OCI-LY7 (cell line): ENCODE results near the gene CYP26A1. TPM values are rescaled to one million over a fixed set of nuclear protein-coding genes. Genes with fewer than 3 reads are reported as not detected.

Experiments used
- BruUV-seq: library from RNA; stranded (reverse); fragments of 400-500 nt; replicated peaks from 2 replicates; lab custom pipeline; 2021; lab: Mats Ljungman, UMichigan
- CTCF ChIA-PET: fragments of 300-600 bp; sonication (Branson Sonifier 250); formaldehyde crosslinking; loops from one replicate; lab custom pipeline; 2022; ENCODE audit warnings: antibody characterized with exemption; ENCODE audit not compliant: unreplicated experiment; lab: Charles Lee
- POLR2A ChIA-PET: fragments of 300-600 bp; sonication (Branson Sonifier 250); formaldehyde crosslinking; loops from one replicate; lab custom pipeline; 2022; ENCODE audit warnings: antibody characterized with exemption; lab: Charles Lee
- DNase-seq: peaks from one replicate; pipeline ENCODE4 v3.0.0-alpha.2; 2015; ENCODE audit warnings: low spot score
- H2AFZ ChIP-seq: fragments of 200-600 bp; sonication (generic), shearing (Covaris generic); 2 replicates; pipeline ENCODE4 v1.6.1; 2014; ENCODE audit warnings: mild to moderate bottlenecking, antibody characterized with exemption, low read length, moderate library complexity
- H3K27ac ChIP-seq: fragments of 200-600 bp; sonication (generic); 2 replicates; pipeline ENCODE4 v1.5.1; 2014; ENCODE audit warnings: mixed run types, low read depth, mild to moderate bottlenecking, moderate library complexity, low read length, inconsistent platforms; ENCODE audit not compliant: poor library complexity, severe bottlenecking
- H3K36me3 ChIP-seq: fragments of 200-600 bp; sonication (generic); 2 replicates; pipeline ENCODE4 v1.6.1; 2014; ENCODE audit warnings: mild to moderate bottlenecking, antibody characterized with exemption, low read length, moderate library complexity, mixed read lengths; ENCODE audit not compliant: insufficient read depth
- H3K4me1 ChIP-seq: fragments of 200-600 bp; sonication (generic); 2 replicates; pipeline ENCODE4 v1.5.1; 2014; ENCODE audit warnings: mild to moderate bottlenecking, low read length; ENCODE audit not compliant: insufficient read depth, poor library complexity, severe bottlenecking
- H3K4me2 ChIP-seq: fragments of 200-600 bp; sonication (generic); 2 replicates; pipeline ENCODE4 v1.6.1; 2014; ENCODE audit warnings: mild to moderate bottlenecking, low read length
- H3K4me3 ChIP-seq: fragments of 200-600 bp; sonication (generic); 2 replicates; pipeline ENCODE4 v1.5.1; 2014; ENCODE audit warnings: mild to moderate bottlenecking, low read depth, low read length; ENCODE audit not compliant: poor library complexity, severe bottlenecking
- H3K79me2 ChIP-seq: fragments of 200-600 bp; sonication (generic); 2 replicates; pipeline ENCODE4 v1.6.1; 2016; ENCODE audit warnings: low read depth, mild to moderate bottlenecking, low read length, moderate library complexity, mixed read lengths; ENCODE audit not compliant: insufficient read depth
- H3K9me2 ChIP-seq: fragments of 200-600 bp; sonication (generic); 2 replicates; pipeline ENCODE4 v1.6.1; 2016; ENCODE audit warnings: mild to moderate bottlenecking, low read length, mixed read lengths; ENCODE audit not compliant: insufficient read depth
- H3K9me3 ChIP-seq: fragments of 200-600 bp; sonication (generic); 2 replicates; pipeline ENCODE4 v1.6.1; 2014; ENCODE audit warnings: mild to moderate bottlenecking, mixed run types, low read length, mixed read lengths
- H4K20me1 ChIP-seq: fragments of 200-600 bp; sonication (generic); 2 replicates; pipeline ENCODE4 v1.6.1; 2014; ENCODE audit warnings: mild to moderate bottlenecking, antibody characterized with exemption, low read length, moderate library complexity, mixed read lengths; ENCODE audit not compliant: insufficient read depth
- EZH2phosphoT487 ChIP-seq: fragments of 200-600 bp; sonication (generic); IDR thresholded peaks from 2 replicates; pipeline ENCODE4 v1.6.1; 2018; ENCODE audit warnings: low read depth, borderline replicate concordance, mild to moderate bottlenecking, mixed run types, antibody characterized with exemption, low read length, moderate library complexity, mixed read lengths
- intact Hi-C: fragments of 100-400 bp; cut with micrococcal nuclease; formaldehyde crosslinking; loops from one replicate; pipeline ENCODE4 v1.10.0; 2022; ENCODE audit not compliant: unreplicated experiment
- total RNA-seq, 2 experiments: library from RNA; depleted of rRNA in 1 of 2; stranded (reverse); fragments of >200 nt in 1 of 2; shearing (Covaris generic) in 1 of 2; gene quantifications; 2 replicates each; pipeline ENCODE4 v1.2.3, GENCODE V29; 2014 to 2022
- TF ChIP-seq, protein P1 (sequence below): fragments of 200-600 bp; sonication (generic); conservative IDR thresholded peaks from 2 replicates; pipeline ENCODE4 v1.5.1; 2014; ENCODE audit warnings: mild to moderate bottlenecking, antibody characterized with exemption, low read length, moderate library complexity, mixed read lengths

The CYP26A1 gene
- total RNA-seq, 2 experiments from 2014 or later = not detected

GRCh38 chr10:93064874-93065660 is 8.6 kb upstream of the CYP26A1 start:
- H3K9me3 ChIP-seq = no peaks in the 10 kb centered on the region
- no peak overlapping the region for H3K4me3 ChIP-seq
- no peak overlapping the region for H3K27ac ChIP-seq
- BruUV-seq = no TSS peak
- H3K36me3 ChIP-seq = no peaks in the 10 kb centered on the region
- no peaks in the 10 kb centered on the region for H3K9me2 ChIP-seq
- no peaks in the 10 kb centered on the region for H3K79me2 ChIP-seq
- TF ChIP-seq, protein P1, sequence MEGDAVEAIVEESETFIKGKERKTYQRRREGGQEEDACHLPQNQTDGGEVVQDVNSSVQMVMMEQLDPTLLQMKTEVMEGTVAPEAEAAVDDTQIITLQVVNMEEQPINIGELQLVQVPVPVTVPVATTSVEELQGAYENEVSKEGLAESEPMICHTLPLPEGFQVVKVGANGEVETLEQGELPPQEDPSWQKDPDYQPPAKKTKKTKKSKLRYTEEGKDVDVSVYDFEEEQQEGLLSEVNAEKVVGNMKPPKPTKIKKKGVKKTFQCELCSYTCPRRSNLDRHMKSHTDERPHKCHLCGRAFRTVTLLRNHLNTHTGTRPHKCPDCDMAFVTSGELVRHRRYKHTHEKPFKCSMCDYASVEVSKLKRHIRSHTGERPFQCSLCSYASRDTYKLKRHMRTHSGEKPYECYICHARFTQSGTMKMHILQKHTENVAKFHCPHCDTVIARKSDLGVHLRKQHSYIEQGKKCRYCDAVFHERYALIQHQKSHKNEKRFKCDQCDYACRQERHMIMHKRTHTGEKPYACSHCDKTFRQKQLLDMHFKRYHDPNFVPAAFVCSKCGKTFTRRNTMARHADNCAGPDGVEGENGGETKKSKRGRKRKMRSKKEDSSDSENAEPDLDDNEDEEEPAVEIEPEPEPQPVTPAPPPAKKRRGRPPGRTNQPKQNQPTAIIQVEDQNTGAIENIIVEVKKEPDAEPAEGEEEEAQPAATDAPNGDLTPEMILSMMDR = no peak
- TF ChIP-seq EZH2phosphoT487 = no peak
- ChIA-PET POLR2A (no interaction called here), CTCF (no interaction called here)
- H2AFZ ChIP-seq = no peak overlapping the region
- no peak overlapping the region for H3K4me2 ChIP-seq
- DNase-seq = no peak
- no peaks in the 10 kb centered on the region for H3K4me1 ChIP-seq
- no peaks in the 10 kb centered on the region for H4K20me1 ChIP-seq
- intact Hi-C loops = no loop called here

- no peak for DNase-seq
- CTCF ChIA-PET = no interaction called here
- H3K4me3 ChIP-seq = no peak overlapping the region
- no peaks in the 10 kb centered on the region for H3K9me3 ChIP-seq
- TF ChIP-seq EZH2phosphoT487 = no peak
- TF ChIP-seq, protein P1 = no peak
- POLR2A ChIA-PET = no interaction called here
- no peaks in the 10 kb centered on the region for H3K36me3 ChIP-seq
- no peaks in the 10 kb centered on the region for H3K4me1 ChIP-seq
- H3K79me2 ChIP-seq = no peaks in the 10 kb centered on the region
- no TSS peak for BruUV-seq
- H2AFZ ChIP-seq = no peak overlapping the region
- no peaks in the 10 kb centered on the region for H4K20me1 ChIP-seq
- H3K9me2 ChIP-seq = no peaks in the 10 kb centered on the region
- intact Hi-C loops = no loop called here
- no peak overlapping the region for H3K27ac ChIP-seq
- no peak overlapping the region for H3K4me2 ChIP-seq
Measured at GRCh38 chr10:93065675-93066543, 7.8 kb upstream of the CYP26A1 start.
